Activated CD4-positive, alpha-beta T cell treated with anti-CD3 and anti-CD28 coated beads, Interleukin-2, Interleukin-6, amounts not matched to agents 100 ng/mL and 50 ng/mL, durations not matched to agents 16 hours and 8 hours (primary cell): ENCODE data around the gene CAV3.

ENCODE experiments used
- DNase-seq: peaks from one replicate; pipeline ENCODE4 v3.0.0-alpha.2; 2020

CAV3 gene

GRCh38 chr3:8762607-8763377, 29.2 kb downstream of the CAV3 start:
- DNase-seq, result no peak

DNA sequence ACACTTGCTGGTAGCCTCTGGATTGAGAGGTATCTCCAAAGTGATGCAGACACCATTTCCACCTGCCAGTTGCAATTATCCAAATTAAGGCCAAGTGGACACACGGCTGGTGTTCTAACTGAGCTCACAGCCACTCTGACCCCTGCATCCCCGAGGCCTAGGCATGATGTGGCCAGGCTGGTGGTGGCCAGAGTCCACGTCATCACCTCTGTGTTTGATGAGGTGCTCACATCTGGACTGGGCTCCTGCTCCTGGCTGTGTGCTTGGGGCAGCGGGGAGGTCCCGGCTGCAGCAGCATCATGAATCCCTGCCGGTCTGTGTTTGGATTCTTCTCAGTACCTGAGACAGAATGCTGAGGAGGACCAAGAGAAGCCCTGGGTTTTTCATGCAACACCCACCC, 30.9 kb downstream of the CAV3 start:
- no peak for DNase-seq

DNA sequence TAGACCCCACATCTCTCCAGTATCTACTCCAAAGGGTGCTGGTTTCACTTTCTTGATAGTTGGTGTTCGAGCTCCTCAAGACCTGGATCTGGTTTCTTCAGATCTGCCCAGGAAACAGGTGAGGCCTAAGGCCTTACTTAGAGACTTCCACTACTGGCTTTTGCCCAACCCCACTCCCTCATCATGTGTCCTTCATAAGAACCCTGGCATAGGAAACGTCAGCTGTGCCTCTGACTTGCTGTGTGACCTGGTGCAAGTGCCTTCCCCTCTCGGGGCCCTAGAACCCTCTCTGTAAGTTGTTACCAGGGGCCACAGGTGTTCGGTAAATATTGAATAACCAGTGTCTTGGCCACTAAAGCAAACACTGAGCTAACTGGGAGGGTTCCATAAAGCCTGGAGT, 31.9 kb downstream of the CAV3 start:
- no peak for DNase-seq

DNA sequence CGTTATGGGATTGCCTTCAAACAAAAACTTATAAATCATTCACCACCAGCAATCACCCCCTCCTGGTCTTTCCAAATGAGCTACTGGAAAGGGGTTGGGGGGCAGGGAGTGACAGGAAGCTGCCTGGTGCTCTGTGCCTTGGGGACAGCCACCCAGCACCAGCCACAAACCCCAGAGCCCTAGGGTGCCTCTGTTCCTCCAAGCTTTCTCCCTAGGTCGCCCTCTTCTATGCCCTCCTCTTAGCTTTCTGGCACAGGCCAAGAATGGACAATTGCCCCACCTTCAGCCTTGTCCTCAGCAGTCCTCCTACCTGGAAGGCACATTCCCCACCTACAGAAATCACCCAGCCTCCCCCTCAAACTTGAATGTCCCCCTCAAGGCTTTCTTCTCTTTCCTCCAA, 32.5 kb downstream of the CAV3 start:
- no peak for DNase-seq

DNA sequence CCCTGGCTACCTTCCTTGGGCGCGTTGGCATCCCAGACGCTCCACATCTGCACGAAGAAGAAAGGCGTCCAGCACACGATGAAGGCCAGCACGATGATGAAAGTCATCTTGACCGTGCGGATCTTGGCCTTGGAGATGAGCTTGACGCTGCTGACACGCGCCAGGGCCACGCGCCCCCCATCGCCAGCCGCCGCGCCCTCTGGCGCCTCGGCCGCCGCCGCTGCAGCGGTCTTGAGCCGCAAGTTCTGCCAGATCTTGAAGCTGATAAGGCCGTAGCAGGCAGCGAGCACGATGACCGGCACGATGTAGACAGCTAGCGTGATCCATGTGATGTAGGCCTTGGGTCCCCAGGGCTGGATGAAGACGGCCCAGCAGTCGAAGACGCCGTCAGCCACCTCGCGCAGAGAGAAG, 33.7 kb downstream of the CAV3 start:
- no peak for DNase-seq

GRCh38 chr3:8767667-8768363, 34.2 kb downstream of the CAV3 start:
- DNase-seq, result peak; percentile 34

DNA sequence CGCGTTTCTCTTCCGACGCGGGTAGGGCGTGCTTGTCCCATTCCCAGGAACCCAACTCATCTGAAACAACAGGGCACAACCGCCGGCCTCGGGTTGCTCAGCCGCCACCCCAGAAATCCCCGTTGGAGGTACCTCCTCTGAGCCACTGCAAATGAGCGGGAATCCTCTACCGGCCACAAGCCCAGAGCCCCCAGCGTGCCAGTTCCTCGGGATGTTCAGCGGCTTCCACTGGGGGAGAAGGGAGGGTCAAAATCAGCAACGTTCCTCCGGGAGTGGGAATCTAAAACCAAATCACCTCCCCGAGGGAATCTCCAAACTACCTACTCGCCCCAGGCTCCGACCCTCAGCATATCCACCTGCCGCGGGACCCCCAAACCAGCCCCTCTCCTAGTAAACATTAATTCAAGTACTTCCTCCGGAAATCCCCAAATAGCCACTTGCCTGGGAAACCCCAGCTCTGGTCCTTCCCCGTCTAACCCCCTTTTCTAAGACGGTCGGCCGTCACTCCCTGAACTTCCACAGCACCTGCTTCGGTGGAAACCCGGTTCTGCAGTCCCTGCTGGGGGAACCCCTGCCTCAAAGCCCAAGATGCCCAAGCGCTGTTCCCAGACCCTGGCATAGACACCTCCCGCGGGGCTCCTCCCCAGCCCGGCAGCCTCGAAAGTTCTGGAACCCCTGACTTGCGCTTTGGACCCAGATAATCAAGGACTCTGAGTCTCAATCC, 34.9 kb downstream of the CAV3 start:
- DNase-seq, result no peak

GRCh38 chr3:8769088-8769822, 35.7 kb downstream of the CAV3 start, which contains the start of gene OXTR:
Gene OXTR (minus strand): TSS chr3:8769613. CDS start chr3:8768187, 1,426 bp downstream.
- DNase-seq, result peak; percentile 75

- DNase-seq, result no peak
These were observed 40.4 kb downstream of the CAV3 start for GRCh38 chr3:8773941-8774542.

GRCh38 chr3:8775181-8775580, 41.6 kb downstream of the CAV3 start:
- no peak for DNase-seq

DNA sequence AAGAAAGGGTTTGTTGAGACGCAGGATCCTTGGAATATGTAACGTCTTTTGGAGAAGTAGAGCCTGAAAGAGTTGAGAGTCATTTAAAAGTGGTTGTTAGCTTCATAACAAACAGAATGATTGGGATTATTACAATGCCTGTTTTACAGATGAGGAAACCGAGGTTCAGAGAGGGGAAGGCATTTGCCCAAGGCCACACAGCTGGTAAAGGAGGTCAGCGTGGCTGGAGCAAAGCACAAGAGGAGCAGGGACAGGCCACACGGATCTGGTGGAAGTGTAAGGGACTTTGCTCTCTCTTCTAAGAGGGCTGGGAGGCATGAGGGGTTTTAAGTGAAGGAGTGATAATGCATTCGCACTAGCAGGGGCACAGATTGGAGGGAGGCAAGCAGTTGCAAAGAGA, 42.0 kb downstream of the CAV3 start:
- no peak for DNase-seq

DNA sequence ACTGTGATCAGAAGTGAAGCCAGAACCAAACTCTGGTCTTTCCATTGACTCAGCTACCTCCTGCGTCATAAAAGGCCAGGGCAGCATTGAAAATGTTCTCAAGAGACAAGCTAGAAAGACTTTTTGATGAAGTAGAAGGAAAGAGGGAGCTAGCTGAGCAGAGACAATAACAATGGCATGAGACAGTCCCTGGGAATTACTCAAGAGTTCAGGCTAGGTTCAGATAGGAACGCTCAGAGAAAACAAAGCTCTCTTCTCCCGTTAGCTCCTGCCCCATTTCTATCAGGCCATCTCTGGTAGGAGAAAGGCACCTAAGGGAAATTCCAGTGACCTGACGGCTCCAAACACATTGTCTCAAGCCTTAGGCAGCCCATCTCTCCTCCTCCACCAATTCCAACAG, 42.8 kb downstream of the CAV3 start:
- no peak for DNase-seq

DNA sequence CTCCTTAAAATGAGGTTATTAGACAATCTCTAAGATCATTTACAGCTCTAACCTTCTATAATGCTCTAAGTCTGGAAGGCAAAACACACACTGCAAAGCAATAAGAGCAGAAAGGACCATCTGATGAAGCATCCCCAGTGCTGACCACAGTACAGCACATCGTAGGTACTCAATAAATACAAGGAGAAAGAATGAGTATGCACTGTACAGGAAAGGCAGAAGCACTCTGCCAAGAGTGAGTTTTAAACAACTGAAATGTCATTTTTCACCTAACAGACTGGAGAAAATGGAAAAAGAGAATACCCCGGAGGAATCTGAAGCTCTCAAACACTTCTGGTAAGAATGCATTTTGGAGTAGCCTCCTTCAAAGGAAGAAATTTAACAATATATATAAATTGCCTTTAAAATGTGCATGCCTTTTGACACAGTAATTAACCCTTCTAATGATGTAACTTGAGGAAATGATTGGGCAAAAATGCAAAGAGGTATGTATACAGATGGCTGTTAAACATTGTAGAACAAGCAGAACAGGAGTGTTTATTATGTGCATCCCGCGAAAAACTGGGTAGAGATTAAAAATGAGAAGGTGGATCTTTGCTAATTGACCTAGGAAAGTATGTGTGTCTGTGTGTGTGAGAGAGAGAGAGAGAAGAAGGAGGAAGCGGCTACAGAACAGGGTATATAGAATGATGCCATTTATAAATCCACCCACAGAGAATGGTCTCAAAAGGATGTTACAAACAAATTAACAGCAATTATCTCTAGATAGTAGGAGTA, 43.8 kb downstream of the CAV3 start:
- DNase-seq, result no peak

GRCh38 chr3:8777978-8778267, 44.3 kb downstream of the CAV3 start:
- DNase-seq, result no peak

- no peak for DNase-seq
These were observed 44.9 kb downstream of the CAV3 start for GRCh38 chr3:8778475-8778874.

- DNase-seq, result no peak
These were observed 46.7 kb downstream of the CAV3 start for GRCh38 chr3:8780279-8780678.

DNA sequence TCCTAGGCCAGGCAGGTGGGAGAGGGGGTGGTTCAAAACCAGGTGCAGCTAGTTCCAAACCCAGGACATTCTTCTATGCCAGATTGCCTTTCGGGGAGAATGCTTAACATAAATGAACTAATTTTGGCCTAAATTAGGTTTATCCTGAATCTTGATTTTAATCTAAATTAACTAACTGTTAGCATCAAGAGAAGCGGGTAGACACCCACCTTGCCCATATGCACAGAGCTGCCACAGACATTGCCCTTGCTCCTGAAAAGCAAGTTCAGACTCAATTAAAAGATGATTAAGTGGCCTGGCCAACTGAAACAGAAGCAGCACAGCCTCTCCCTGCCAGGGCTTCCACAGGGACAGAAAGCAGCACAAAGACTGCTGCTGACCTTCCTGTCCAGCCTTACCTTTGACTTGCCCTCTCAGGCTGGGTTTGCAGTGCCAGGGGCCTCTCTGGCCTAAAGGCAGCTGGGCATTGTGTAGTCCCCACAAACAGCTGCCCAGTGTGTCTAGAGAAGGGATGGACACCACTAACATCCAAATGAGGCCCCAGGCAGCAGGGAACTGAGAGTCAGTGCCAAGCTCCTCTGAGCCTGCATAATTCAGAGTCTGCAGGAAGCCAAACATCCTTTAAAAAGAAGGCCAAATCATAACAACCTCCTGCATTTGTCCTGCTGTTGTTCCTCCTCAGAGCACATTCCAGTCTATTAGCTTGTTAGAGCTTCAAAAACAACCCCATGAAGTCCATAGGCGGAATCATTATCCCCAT, 51.3 kb downstream of the CAV3 start:
- DNase-seq, result no peak

DNA sequence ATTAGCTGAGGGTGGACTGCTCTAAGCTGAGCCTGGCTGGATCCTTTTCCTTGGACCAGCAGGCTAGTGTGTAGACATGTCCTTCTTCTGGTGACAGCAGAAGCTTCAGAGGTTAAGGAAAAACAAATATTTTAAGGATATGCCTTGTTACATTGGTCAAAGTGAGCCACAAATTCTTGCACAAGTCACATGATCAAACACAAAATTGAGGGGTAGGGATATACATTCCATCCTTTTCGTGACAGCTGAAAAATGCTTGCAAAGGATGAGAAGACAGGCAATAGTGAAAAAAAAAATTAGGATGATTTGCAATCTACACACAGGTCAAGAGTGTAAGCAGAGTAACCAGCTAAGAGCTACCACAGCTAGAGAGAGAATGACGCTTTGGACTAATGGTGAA, 56.9 kb downstream of the CAV3 start:
- no peak for DNase-seq

- DNase-seq, result no peak
These were observed 59.6 kb downstream of the CAV3 start for GRCh38 chr3:8793242-8793641.

DNA sequence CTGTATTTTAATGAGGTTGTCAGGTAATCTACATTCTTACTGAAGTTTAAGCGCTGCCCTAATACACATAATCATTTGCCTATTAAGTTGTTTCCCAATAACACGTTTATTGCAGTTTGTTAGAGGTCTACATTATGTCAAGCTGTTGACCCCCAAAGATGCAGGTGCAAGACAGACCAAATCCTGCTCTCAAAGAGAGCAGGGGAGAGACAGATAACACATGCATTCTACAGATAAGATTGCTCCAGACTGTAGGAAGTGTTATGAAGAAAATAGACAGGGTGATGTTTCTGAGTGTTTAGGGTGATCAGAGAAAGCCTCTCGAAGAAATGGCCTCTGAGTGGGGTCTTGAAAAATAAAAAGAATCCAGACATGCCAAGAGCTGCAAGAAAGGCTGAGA, 60.6 kb downstream of the CAV3 start:
- no peak for DNase-seq
